HL-60/S4 treated with retinoic acid at 250 ng/mL for 4 days and 3 days (cell line): ENCODE measurements around the gene DGKI.

ENCODE experiments used
- in situ Hi-C: fragments of 300-500 bp; cut with MboI; formaldehyde crosslinking; loops from 2 replicates; pipeline ENCODE4 v1.7.0; 2022; ENCODE audit warnings: low sequenced_read_pairs

Gene DGKI

DNA sequence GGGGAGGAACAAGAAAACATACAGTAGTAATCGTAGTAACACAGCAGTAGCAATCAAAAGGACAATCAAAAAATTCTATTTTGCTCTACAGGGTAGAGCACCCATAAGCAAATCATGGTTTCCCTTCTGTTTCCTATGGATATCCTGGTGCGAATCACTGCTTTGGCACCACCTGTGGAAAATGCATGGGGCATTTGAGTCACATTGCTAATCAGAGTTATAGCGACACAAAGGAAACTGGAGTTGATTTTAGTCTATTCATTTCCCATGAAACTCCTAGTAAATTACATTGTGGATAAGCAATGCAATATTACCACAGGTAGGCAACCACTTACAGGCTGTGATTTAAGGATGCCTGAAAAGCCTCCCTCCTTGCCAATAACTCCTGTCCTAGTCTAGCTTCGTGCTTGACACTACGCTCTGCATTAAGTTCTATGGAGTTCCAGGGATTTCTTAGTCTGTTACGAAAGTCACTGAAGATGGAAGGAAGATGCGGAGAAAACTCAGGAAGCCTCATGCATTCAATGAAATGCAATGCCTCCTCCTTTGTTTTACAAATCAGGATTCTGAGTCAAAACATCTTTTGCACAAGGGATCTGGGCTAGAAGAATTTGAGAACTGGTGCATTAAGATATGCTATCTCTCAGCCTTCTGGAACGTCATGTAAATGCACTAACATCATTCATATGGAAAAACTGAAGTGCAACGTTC lies 188.4 kb downstream of the DGKI start:
- in situ Hi-C loops: loop anchor here (10.0 kb wide), 1 partner anchor 236 kb away; no protein-coding TSS in a partner anchor

GRCh38 chr7:137657476-137658189 lies 189.1 kb downstream of the DGKI start:
- in situ Hi-C loops: loop anchor here (10.0 kb wide), 1 partner anchor 237 kb away; no protein-coding TSS in a partner anchor

DNA sequence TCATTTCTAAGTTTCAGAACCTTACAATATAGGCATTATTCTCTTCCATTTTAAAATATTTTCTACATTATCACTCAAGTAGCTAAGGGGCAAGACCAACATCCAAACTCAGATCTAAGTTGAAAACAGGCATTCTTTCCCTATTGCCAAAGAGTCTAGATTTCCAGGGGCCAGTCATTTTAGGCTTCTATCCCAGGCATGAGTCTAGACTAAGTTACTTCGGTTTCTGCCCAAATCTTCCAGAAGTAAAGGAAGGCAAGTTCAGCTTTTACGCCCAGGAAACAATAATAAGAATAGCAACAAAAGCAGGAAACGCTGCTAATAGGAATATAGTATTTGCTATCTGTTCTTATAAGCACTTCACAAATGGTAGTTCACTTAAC lies 189.9 kb downstream of the DGKI start:
- in situ Hi-C loops: loop anchor here (10.0 kb wide), 1 partner anchor 238 kb away; no protein-coding TSS in a partner anchor

DNA sequence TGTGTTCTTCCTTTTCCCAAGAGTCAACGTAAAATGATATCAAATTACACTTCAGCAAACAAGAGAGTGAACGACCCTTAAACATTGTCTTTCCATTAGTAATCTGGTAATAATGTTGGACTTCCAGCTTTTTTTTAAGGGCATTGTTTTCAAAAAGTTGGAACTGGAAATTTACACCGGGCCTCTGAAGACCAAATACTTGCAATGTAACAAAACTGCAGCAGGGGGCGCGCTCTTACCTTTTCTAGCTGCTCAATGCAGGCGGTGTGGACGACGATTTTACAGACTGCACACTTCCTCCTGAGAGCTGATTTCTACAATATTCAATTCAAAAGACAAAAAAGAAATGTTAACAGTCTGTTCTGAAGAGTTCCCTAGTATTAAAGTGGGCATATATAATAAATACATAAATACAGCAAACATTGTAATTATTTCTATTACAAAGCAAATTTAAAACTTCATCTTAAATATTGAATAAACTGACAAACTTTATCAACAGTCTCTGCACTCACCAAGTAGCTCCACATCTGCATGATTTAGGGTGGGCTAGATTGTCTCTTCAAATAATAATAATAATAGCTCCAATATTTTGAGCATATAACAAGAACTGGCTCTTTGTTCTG lies 190.4 kb downstream of the DGKI start:
- in situ Hi-C loops: loop anchor here (10.0 kb wide), 1 partner anchor 238 kb away; no protein-coding TSS in a partner anchor

DNA sequence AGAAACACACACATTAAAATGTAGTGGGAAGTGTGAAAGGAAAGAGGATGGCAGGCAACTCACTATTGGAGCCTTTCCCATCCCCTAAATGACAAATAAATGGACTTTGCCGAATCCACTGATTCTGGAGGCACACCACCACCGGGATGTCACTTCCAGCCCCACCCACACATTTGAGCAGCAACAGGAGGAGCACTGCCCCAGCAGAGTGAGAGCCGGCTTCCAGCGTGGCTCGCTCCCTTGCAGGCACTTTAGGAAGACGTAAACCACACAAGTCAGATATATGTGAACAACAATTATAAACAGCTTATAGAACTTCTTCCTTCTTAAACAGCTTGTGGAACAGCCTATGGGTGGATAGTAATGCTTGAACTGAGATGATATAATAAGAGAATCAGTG lies 191.0 kb downstream of the DGKI start:
- in situ Hi-C loops: loop anchor here (10.0 kb wide), 1 partner anchor 239 kb away; no protein-coding TSS in a partner anchor

DNA sequence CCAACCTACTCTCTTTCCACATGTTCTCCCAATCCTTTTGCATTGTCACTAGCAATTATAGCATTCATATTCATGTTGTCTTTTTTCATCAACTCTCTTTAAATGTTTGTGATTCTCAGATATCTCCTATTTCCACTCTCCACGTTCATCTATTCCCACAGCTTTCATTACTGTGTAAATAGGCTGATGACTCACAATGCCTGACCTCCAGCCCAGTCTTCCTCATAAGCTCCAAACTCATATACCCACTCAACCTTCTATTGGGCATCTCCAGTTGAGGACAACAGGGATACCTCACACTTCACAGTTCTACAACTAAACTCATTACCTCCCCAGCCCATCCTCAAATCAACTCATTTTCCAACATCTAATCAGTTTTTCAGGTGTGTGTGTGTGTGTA lies 194.1 kb downstream of the DGKI start:
- in situ Hi-C loops: loop anchor here (10.0 kb wide), 1 partner anchor 242 kb away; no protein-coding TSS in a partner anchor

- in situ Hi-C loops: loop anchor here (25.0 kb wide), 1 partner anchor 364 kb away; the partner anchor contains the start of gene CREB3L2
Observed at GRCh38 chr7:137647905-137648565, 198.7 kb downstream of the DGKI start.

DNA sequence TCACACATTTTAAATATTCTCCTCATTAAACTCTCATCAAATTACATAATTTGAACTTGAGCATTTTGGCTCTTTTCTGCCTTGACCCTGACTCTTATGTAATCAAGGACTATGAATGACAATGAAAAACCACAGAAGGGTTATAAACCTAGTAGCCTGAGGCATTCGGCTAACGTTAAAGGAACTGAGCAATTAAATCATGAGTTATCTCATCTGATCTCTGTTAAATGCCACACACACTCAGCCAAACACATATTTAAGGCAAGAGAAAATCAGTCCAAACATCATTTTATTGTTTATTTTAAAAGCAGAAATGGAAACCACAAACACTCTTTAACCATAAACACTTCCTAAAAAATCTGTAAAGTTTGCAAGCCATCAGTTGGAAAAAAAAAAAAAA lies 204.3 kb downstream of the DGKI start:
- in situ Hi-C loops: loop anchor here (25.0 kb wide), 1 partner anchor 370 kb away; the partner anchor contains the start of gene CREB3L2

DNA sequence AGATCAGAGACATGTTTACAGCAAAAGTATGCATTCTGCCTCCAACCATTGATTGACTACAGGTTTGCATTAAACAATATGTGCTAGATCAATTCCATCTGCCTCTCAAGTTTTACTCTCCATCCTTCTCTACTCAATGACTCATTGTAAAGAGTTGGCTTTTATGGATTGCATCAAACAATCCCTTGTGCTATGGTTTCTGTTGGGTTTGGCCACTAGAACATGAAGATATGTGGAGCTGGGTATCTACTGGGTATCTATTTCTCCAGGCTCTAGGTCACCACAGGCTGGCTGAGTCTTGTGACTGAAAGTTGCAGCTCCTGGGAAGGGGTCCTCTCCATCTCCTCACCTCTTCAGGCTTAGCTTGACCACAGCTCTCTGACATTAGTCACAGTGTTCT lies 204.7 kb downstream of the DGKI start:
- in situ Hi-C loops: loop anchor here (25.0 kb wide), 1 partner anchor 370 kb away; the partner anchor contains the start of gene CREB3L2

DNA sequence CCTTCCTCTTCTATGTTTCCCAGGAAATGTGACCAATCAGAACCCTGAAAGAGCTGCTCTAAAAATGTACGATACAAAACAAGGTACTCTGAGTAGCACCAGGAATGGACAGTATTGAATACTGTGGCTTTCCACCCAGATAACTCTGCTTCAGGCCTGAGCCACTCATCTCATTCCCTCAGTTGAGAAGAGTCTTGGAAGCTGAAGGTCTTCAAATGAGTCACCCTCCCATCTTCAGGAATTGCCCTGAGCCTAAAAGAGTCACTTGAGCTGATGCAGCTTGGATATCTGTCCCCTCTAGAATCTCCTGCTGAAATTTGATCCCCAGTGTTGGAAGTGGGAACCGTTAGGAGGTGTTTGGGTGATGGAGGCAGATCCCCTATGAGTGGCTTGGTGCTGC lies 210.4 kb downstream of the DGKI start:
- in situ Hi-C loops: loop anchor here (25.0 kb wide), 1 partner anchor 376 kb away; the partner anchor contains the start of gene CREB3L2

GRCh38 chr7:137635874-137636273 lies 210.9 kb downstream of the DGKI start:
- in situ Hi-C loops: loop anchor here (25.0 kb wide), 1 partner anchor 376 kb away; the partner anchor contains the start of gene CREB3L2

GRCh38 chr7:137635132-137635531 lies 211.6 kb downstream of the DGKI start:
- in situ Hi-C loops: loop anchor here (25.0 kb wide), 1 partner anchor 377 kb away; the partner anchor contains the start of gene CREB3L2

- in situ Hi-C loops: loop anchor here (25.0 kb wide), 1 partner anchor 378 kb away; the partner anchor contains the start of gene CREB3L2
Observed at GRCh38 chr7:137634356-137634755, 212.4 kb downstream of the DGKI start.

DNA sequence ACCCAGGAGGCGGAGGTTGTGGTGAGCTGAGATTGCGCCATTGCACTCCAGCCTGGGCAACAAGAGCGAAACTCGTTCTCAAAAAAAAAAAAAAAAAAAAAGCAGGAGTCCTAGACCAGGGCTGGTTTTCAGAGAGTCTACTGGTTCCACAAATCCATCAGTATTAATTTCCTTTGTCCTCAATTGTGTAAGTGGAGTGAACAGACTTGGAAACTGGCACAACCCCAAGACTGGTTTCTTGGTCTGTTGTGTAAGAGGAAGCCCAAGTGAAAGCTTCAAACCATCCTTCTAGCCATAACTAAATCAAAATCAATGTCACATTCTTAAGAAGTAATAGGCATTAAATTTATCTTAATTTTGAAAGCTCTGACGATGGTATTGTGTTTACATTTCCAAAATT lies 213.6 kb downstream of the DGKI start:
- in situ Hi-C loops: loop anchor here (25.0 kb wide), 1 partner anchor 379 kb away; the partner anchor contains the start of gene CREB3L2

DNA sequence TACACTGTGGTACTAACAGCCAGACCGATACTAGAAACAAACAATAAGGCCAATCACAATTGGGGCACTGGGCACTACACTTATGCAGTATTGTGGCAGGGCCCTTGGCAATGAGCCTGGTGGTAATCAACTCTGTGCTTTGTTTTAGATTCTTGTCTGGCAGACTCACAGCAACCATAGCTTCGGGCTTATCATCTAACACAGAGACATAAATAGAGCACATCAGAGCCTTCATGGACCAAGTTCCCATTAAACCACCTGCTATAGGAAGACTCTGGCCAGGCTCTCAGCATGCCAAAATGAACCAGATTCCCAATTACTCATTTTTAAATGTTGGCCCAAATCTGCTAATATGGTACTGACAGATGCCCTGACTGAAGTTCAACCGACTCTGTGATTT lies 218.6 kb downstream of the DGKI start:
- in situ Hi-C loops: loop anchor here (25.0 kb wide), 1 partner anchor 384 kb away; the partner anchor contains the start of gene CREB3L2

DNA sequence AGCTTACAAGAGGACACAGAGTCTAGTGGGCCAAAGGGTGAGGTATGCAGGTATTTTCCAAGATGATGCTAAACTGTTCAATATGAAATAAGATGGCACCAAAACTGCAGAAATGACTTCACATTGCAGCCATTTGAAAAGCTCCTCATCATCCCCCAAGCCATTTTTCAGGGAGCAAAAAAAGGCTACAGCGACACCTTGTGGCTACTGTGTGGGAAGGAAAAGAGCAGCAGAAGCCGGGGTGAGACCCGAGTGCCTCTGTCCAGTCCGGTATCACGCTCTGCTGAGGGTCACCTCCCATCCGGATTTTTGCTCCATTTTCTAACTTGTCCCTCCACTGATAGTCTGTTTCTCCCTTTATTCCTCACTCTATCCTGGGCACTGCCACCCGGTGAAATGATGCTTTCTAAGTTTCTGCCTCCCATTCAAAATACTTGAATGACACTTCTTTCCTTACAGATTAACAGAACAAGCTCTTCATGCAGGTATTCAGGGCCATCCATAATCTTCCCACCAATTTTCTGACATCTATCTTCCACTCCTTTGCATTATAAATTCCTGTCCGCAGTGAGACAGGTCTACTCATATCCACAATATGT lies 220.2 kb downstream of the DGKI start:
- in situ Hi-C loops: loop anchor here (25.0 kb wide), 1 partner anchor 386 kb away; the partner anchor contains the start of gene CREB3L2

DNA sequence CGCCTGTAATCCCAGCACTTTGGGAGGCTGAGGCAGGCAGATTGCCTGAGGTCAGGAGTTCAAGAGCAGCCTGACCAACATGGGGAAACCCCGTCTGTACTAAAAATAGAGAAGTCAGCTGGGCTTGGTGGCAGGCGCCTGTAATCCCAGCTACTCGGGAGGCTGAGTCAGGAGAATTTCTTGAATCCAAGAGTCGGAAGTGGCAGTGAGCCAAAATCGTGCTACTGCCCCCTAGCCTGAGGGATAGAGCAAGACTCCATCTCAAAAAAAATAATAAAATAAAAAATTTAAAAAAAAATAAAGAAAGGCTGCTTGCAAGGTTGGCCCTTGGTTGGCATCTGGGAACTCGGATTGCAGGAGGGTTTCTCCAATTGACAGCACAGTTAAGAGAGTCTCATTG lies 221.6 kb downstream of the DGKI start:
- in situ Hi-C loops: loop anchor here (25.0 kb wide), 1 partner anchor 387 kb away; the partner anchor contains the start of gene CREB3L2

- in situ Hi-C loops: no loop called here
Observed at GRCh38 chr7:137619181-137619580, 227.6 kb downstream of the DGKI start.

DNA sequence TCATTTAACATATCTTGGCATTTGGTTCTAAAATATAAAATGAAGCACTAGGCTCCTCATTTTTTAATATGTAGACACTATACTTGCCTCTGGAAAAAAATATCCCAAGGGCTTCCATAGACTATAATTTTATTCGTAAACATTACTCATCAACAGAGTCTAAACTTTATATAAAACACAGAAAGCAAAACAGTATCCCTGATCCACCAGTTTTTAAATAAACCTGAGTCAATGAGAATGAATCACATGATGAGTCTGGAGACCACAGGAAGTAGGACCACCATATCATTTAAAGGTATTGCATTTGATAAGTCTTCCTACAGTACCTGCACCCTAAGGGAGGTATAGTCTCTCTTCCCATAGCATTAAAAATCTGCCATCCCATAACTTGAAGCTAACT lies 228.0 kb downstream of the DGKI start:
- in situ Hi-C loops: no loop called here
